ENCODE results near the gene LRSAM1.

DNA sequence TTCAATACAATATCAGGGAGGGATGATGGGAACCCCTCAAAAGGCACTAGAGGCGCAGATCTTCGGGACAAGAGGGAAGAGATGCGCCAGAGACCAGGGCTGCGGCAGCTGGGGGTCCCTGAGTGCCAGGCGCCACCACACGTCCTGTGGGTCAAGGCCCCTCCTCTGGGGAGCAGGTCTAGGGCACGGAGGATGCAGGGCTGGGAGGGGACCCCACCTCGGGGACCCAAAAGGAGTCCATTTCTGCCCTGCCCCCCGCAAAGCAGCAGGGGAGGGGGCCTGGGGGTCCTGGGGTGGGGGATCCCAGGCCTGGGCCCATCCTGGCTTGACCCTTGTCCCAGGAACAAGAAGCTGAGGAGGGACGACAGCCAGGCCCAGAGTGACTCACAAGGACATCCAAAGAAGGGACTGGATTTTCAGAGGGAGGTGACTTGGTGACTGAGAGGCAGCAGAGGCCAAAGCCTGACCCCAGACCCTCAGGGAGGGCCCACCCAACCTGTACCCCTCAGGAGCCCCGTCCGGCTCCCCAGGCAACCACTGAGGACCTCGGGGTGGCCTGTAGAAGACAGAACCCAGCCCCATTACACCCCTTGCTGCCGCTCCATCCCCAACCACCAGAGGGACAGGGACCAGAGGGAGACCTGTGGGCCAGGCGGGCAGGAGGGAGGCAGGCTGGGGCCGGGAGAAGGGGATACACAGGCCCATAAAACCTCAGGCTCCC, 54.2 kb downstream of the LRSAM1 start:
- TF ChIP-seq, protein P1, sequence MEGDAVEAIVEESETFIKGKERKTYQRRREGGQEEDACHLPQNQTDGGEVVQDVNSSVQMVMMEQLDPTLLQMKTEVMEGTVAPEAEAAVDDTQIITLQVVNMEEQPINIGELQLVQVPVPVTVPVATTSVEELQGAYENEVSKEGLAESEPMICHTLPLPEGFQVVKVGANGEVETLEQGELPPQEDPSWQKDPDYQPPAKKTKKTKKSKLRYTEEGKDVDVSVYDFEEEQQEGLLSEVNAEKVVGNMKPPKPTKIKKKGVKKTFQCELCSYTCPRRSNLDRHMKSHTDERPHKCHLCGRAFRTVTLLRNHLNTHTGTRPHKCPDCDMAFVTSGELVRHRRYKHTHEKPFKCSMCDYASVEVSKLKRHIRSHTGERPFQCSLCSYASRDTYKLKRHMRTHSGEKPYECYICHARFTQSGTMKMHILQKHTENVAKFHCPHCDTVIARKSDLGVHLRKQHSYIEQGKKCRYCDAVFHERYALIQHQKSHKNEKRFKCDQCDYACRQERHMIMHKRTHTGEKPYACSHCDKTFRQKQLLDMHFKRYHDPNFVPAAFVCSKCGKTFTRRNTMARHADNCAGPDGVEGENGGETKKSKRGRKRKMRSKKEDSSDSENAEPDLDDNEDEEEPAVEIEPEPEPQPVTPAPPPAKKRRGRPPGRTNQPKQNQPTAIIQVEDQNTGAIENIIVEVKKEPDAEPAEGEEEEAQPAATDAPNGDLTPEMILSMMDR (IDR thresholded peaks at IDR 0.05): peak in 5 of 6 experiments; percentile 30 to 61 (median 46)
- TF ChIP-seq POLR2A (IDR thresholded peaks at IDR 0.05): no peak

All from esophagus squamous epithelium (tissue), 4 donors.